Measurements from ENCODE around the gene ITPK1.

ITPK1 gene

DNA sequence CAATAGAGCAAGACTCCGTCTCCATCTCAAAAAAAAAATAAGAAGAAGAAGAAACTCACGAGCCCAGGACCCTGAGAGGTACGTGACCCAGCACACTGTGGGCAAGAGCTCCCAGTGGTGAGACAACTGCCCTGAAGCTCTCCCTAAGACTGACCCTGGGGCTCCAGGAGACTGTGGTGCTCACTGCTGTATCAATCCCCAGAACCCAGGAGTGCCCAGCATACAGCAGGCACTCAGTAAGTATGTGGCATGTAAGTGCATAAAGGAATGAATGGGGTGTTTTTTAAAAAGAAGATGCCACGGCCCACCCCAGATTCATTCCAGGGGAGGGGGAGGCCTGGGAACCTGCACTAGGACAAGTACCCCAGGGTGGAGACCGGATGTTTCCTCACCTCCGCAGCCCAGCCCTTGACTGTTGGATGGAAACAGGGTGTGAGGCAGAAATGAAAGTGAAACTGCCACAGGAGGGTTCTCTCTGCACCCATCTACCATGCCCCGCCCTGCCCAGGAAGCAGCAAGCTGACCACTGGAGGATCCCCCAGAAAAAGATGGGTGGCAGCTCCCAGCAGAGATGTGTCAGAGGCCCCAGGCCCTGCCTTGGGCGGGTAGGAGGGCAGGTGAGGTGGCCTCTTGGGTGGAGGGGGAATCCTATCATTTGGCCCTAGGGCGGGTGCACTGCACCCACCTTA, 12.2 kb downstream of the ITPK1 start:
- DNase-seq, result peak; percentile 86

GRCh38 chr14:93102141-93102540, 13.6 kb downstream of the ITPK1 start:
- no peak for DNase-seq

DNA sequence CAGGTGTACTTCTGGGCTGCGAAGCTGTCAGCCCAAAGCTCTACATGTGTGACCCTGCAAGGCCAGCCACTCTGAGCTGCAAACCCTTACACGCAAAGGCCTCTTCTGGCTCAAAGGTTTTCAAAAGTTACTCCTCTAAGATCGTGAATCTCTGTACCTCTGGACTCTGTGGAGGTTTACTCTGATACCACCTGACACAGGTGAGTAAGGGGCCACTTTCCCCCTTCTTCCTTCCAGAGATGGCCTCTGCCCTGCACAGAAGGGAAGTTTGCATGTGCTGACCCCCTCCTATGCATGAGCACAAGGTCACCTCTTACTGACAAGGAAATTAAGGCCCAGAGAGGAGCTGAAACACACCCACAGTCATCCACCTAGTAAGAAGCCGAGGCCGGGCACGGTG, 14.5 kb downstream of the ITPK1 start:
- no peak for DNase-seq

DNA sequence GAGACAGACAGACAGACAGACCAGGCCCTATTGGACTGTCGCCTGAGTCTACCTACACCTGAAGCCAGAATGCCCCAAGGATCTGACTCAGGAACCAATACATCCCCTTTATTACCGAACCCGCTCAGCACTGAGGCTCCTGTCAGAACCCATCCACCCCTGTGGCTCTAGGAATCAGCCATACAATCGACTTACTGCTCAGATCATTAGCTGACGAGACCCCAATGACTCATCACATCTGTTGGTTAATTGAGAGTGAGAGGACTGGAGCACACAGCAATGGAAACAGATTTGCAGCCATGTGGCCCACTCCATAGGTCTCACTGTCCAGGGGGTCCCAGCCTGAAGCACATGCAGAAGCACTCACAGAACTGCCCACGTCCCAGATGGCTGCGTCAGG, 15.2 kb downstream of the ITPK1 start:
- no peak for DNase-seq

DNA sequence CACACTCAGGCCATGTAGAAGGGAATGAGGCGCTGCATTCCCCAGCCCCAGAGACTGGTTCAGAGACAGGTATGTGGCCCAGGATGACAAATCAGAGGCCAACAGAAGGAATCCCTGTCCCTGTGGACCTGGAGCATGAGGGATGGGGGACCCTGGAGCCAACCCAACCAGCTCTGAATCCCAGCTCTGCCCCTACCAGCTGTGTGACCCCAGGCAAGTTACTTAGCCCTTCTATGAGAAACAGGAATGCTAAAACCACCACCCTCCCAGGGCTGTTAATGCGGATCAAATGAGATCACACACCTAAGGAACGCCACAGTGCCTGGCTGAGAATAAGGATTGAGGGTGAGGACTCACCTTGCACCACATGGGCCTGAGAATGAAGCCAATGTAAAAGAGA, 15.6 kb downstream of the ITPK1 start:
- DNase-seq, result no peak

DNA sequence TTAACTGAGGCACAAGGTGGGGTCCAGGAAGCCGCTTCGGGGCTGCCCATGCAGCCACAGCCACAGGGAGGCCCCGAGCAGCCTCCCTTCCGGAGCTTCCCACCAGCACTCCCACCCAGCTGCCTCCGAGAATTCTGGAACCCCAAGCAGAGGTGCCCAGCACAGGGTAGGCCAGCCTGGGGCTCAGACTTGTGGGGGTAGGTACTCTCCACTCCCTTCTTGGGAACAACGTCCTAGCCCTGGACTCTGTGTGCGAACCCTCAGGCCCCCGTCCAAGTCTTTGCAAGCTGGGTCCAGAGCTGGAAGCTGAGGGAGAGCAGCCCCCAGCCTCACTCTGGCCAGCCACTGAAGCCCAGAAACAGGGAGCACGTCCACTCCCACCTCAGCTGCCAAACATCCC, 16.1 kb downstream of the ITPK1 start:
- no peak for DNase-seq

- DNase-seq, result no peak
Observed at GRCh38 chr14:93099196-93099595, 16.5 kb downstream of the ITPK1 start.

- no peak for DNase-seq
Observed at GRCh38 chr14:93096691-93097322, 18.9 kb downstream of the ITPK1 start.

- no peak for DNase-seq
Observed at GRCh38 chr14:93095742-93096510, 19.8 kb downstream of the ITPK1 start.

DNA sequence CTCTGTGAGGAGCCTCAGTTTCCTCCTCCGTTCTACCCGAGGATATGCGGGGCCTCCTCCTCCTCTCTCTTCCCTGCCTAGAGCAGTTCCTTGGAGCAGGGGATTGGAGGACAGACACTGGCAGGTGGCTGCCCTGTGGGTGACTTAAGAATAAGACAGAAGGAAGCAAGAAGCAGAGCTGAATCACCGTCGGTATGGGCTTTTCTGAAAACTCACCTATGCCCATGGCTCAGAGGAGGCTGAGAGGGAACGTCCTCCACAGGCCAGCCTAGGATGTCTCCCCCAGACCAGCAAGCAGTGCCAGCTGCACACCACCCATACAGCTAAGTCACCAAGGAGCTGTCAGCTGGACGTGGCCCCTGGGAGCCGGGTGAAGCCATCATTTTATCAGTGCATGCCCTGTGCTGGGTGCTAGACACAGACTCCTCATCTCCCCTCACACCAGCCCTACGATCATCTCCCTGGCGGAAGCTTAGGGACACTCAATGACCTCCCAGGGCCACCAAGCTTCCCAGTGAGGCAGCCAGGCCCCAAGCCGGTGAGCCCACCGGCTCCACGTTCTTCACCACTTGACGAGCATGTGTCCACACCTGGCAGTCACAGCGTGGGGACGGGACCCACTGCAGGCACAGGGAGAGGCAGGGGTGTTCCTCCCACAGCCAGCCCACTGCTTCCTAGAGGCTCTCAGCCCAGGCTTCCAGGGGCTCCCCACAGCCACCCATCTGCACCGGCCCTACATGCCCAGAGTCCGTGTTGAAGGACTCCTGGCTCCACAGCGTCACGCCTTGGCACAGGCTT, 21.4 kb downstream of the ITPK1 start:
- DNase-seq, result no peak

DNA sequence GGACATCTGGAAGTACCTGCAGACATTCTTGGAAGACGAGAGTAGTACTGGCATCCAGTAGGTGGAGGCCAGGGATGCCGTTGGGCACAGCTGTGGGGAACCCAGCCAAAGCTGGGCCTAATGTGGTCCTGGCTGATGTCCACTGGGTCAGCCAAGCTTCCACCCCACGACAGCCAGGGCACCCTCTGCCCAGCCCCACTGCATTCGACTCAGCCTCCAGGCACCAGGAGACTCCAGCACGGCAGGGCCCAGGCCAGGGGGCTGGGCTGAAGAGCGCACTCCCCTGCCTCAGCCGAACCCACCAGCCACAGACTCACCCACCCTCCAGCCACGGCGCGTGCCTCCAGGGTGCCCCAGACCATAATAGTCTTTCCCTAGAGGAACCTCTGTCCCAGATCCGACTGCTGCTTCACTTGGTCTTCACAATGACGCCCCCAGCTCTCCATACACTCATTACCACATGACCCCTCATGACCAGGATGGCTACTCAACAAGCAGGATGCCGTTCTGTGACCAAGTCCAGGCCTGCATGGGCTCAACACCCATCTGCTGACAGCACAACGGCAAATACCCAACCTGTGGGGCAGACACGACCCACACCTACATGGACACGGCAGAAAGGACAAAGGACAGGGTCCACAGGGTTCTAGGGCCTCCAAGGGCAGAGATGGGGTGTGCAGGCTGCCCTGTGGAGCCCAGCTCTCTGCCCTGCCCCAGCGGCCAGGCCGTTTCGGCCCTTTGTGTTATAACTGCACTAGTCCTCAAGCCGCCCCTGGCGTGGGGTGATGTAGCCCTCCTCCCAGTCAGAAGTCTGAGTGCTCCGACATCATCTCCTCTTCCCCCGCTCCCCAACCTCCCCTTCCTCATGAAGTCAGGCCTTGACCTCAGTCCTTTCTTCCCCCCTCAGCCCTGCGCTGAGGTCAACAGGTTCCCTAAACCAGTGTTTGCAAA, 22.8 kb downstream of the ITPK1 start:
- no peak for DNase-seq

DNA sequence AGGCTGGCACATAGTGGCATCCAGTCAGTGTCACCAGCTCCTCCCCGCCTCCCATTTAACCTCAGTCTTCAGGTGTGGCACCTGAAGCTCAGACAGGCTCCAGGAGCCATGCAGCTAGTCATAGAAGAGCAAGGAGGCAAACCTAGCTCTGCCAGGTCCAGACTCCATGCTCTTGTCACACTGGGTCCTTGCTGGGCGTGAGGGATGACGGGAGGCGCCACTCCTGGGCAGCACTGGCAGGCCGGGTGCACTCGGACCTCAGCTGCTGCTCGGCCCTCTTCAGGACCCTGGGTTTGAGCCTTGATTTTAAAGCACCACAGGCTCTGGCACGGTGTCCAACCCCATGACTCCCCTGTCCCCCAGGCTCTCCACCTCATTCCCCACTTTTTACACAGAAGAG, 24.1 kb downstream of the ITPK1 start:
- DNase-seq, result no peak

GRCh38 chr14:93090826-93091555, 24.7 kb downstream of the ITPK1 start:
- DNase-seq, result no peak

DNA sequence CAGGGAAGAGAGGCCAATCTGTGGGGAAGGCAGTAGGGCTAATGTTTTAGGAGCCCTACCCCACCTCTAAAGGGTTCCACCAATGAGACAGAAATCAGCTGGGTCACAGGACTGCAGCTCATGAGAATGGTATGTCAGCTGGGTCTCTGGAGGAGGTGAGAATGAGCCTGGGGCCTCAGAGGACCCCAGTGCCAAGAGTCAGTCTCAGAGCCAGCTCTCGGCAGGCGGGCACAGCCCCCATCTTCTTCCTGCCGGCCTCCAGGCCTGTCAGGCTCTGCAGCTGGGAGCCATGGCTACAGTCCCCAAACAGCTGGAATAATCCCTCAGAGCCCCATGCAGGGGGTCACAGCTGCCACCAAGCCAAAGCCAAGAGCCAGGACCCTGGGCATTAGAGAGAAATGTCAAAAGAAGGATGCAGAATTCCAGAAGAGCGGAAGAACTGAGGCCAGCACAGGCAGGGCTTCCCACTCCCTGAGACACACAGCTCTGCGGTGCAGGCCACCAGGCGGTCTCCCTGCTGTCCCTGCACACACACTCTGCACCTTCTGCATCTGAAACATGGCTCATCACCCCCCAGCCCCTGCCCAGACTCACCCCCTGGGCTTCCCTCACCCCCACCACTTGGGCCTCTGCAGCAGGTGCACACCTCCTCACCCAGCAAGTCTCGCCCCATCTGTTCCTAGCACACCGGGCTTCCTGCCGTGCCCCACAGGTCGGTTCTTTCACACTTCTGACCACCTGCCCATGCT, 26.0 kb downstream of the ITPK1 start:
- DNase-seq, result no peak

DNA sequence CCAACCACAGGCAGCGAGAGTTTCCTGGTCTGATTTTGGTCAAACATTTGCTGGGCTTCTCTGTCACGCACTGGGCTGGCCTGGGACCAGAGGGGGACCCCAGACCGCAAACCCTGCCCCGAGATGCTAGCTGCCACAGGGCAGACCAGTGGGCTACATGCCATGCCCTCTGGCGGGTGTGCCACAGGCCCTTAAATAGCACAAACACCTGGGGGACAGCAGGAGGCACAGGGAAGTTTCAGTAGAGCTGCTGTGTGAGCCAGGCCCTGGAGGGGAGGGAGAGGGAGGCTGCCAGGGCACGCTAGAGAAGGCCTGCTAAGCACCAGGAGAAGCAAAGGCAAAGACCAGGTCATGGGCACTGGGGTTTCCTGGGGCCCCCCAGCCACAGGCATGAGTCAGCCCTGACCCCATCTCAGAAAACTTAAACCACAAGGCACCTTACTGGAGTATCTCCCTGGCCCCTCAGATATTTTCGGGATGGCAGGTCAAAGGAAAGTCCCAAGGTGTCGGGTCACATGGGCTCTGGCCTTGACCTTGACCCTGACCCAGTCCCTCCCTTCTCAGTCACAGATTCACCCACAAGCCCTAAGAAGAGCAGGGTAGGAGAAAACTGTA, 29.2 kb downstream of the ITPK1 start:
- DNase-seq, result peak; percentile 21

DNA sequence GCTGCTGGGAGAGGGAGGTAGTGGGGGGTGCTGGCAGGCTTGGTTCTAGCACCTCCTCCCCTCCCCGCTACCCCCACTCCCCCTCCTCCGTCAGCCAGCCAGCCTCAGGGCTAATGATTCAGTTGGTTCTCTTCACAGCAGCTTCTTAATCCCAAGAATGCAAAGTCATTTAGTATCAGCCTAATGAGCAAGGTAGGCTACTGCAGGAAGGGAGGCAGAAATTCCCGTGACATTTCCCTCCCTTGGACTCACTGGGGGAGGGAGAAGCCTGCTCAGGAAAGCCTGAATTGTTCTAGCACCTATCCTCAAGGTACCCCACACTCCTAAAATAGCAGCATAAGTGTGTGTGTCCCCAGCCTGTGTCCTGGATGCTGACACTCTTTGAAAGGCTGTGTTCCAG, 29.8 kb downstream of the ITPK1 start:
- no peak for DNase-seq

DNA sequence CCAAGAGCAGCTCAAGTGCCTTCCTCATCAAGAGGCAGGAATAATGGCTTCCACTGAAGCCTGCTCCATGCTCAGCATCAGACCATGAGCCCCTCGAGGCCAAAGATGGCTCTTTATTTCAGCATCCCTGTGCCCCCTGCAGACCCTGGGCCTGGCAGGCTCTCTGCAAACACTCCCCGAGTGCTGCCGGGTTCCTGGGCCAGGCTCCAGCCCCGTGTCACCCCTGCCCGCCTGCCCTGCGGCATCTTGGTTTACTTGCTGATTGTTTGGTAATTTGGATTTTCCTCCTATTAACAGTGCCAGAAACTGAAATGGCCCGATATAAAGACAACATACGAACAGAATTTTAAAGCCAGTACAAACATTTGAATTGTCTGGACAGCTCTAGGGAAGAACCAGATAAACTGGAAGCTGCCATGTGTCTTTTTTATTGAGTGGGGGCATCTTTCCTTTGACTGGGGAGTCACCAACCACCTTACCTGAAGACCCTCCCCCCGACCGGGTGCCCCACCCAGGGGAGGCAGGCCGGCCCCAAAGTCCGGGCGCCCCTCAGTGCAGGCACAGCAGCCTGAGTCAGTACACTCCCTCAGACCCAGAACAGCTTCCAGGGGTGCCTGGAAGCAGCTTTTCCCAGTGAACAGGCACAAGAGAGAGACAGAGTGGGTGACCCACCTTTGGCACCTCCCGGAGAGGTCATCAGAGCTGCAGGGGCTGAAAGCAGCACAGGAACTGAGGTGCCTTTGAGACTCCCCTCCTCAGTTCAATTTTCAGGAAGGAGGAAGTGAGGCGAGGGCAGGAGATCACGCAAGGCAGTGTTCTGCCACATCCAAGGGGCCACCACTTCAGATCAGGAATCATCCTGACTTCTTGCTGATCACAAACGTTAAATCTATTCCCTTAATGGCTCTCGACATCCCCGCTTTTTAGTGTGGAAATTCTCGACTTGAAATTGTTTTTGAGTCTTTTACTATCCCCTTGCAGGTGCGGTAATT, 30.6 kb downstream of the ITPK1 start:
- no peak for DNase-seq

DNA sequence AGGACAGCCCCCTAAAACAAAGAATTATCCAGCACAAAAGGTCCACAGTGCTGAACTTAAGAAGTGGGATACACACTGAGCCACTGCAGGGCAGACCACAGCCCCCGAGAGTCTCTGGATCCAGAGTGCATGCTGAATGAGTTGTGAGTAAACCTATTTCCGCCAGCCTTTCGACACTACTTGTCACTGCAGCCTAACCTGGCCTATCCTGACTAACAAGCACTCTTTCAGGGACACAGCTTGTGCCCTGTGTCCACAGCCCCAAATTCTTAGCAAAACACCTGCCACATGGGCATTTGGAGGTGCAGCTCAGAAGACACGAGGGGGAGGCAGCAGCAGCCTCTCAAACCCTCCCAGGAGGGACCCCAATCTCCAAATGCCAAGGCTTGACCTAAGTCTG, 31.3 kb downstream of the ITPK1 start:
- DNase-seq, result no peak

- no peak for DNase-seq
Observed at GRCh38 chr14:93083917-93084316, 31.8 kb downstream of the ITPK1 start.
